HepG2 (cell line): Measurements from ENCODE around the gene MMP23B. TPM values are rescaled to one million over a fixed set of nuclear protein-coding genes. Genes with fewer than 3 reads are reported as not detected.

Source experiments
- ADNP ChIP-seq: sonication (generic); formaldehyde crosslinking; IDR thresholded peaks from 2 replicates; pipeline ENCODE4 v1.4.0; 2020; ENCODE audit warnings: missing genetic modification reagents
- CENPT ChIP-seq: sonication (generic); formaldehyde crosslinking; IDR thresholded peaks from 2 replicates; pipeline ENCODE4 v1.8.0; 2022; ENCODE audit warnings: low read depth, mild to moderate bottlenecking, moderate library complexity, missing genetic modification reagents
- DR1 ChIP-seq: sonication (generic); formaldehyde crosslinking; IDR thresholded peaks from 2 replicates; pipeline ENCODE4 v1.8.0; 2021; ENCODE audit warnings: mild to moderate bottlenecking, missing genetic modification reagents, inconsistent platforms
- HOXD1 ChIP-seq: sonication (generic); formaldehyde crosslinking; IDR thresholded peaks from 2 replicates; pipeline ENCODE4 v1.5.0; 2020; ENCODE audit warnings: missing genetic modification reagents
- POLR2AphosphoS2 ChIP-seq: IDR thresholded peaks from 2 replicates; pipeline ENCODE4 v1.6.1; 2011; ENCODE audit warnings: low read depth, low read length, improper control_type of control experiment
- PTBP1 ChIP-seq: fragments of 200-400 bp; formaldehyde crosslinking; IDR thresholded peaks from 2 replicates; pipeline ENCODE4 v1.6.1; 2018; ENCODE audit warnings: low read length, low read depth; ENCODE audit not compliant: poor library complexity, severe bottlenecking
- RBM22 ChIP-seq: fragments of 200-400 bp; formaldehyde crosslinking; optimal IDR thresholded peaks from 2 replicates; pipeline ENCODE3; 2017; ENCODE audit warnings: mild to moderate bottlenecking, low read length, moderate library complexity
- SRY ChIP-seq: sonication (generic); formaldehyde crosslinking; IDR thresholded peaks from 2 replicates; pipeline ENCODE4 v1.8.0; 2022; ENCODE audit warnings: mild to moderate bottlenecking, missing genetic modification reagents
- TBP ChIP-seq: sonication (generic); formaldehyde crosslinking; IDR thresholded peaks from 2 replicates; pipeline ENCODE4 v1.5.0; 2020; ENCODE audit warnings: missing genetic modification reagents
- ZFYVE20 ChIP-seq: sonication (generic); formaldehyde crosslinking; IDR thresholded peaks from 2 replicates; pipeline ENCODE4 v1.8.0; 2023; ENCODE audit warnings: low read depth, mild to moderate bottlenecking, moderate library complexity, missing genetic modification reagents, borderline replicate concordance
- ZNF460 ChIP-seq: sonication (generic); formaldehyde crosslinking; IDR thresholded peaks from 2 replicates; pipeline ENCODE4 v1.5.1; 2020; ENCODE audit warnings: missing genetic modification reagents, mild to moderate bottlenecking, borderline replicate concordance
- ZNF569 ChIP-seq: sonication (generic); formaldehyde crosslinking; IDR thresholded peaks from 2 replicates; pipeline ENCODE4 v1.5.0; 2020; ENCODE audit warnings: mild to moderate bottlenecking, missing genetic modification reagents, moderate library complexity, borderline replicate concordance
- ZNF598 ChIP-seq: sonication (generic); formaldehyde crosslinking; IDR thresholded peaks from 2 replicates; pipeline ENCODE4 v1.5.1; 2020; ENCODE audit warnings: mild to moderate bottlenecking, missing genetic modification reagents, borderline replicate concordance
- ZNF615 ChIP-seq: sonication (generic); formaldehyde crosslinking; IDR thresholded peaks from 2 replicates; pipeline ENCODE4 v1.5.0; 2020; ENCODE audit warnings: mild to moderate bottlenecking, missing genetic modification reagents, borderline replicate concordance
- ZNF75D ChIP-seq: sonication (generic); formaldehyde crosslinking; IDR thresholded peaks from 2 replicates; pipeline ENCODE4 v1.8.1; 2023; ENCODE audit warnings: missing genetic modification reagents, mild to moderate bottlenecking, borderline replicate concordance
- ZNF788 ChIP-seq: sonication (generic); formaldehyde crosslinking; IDR thresholded peaks from 2 replicates; pipeline ENCODE4 v1.5.0; 2020; ENCODE audit warnings: mild to moderate bottlenecking, missing genetic modification reagents, borderline replicate concordance
- polyA plus RNA-seq, 8 experiments: library from polyadenylated mRNA; depleted of rRNA in 3 of 8; stranded (reverse) in 7 of 8; unstranded in 1 of 8; fragments of >200 nt; fragmentation: Illumina TruSeq in 4 of 8; extraction: Trizol in 4 of 8; gene quantifications; 2 replicates each; pipeline versions ENCODE4 v1.2.1 to v1.2.3, GENCODE V29; 2011 to 2016; ENCODE audit warnings: low read depth in 4 of 8, missing spikeins in 1 of 8, mixed read lengths in 1 of 8; ENCODE audit not compliant: insufficient read depth in 1 of 8
- total RNA-seq, 5 experiments: library from RNA; depleted of rRNA; stranded (reverse); fragments of >200 nt; fragmentation: Illumina TruSeq; extraction: Trizol; gene quantifications; 2 replicates each; pipeline ENCODE4 v1.2.3, GENCODE V29; 2016; ENCODE audit warnings: low read depth in 1 of 5
- TF ChIP-seq, protein P1 (sequence below): IDR thresholded peaks from 2 replicates; pipeline ENCODE4 v1.6.1; 2012; ENCODE audit warnings: low read length, improper control_type of control experiment
- TF ChIP-seq, protein P2 (sequence below): sonication (generic); formaldehyde crosslinking; IDR thresholded peaks from 2 replicates; pipeline ENCODE4 v1.5.1; 2020; ENCODE audit warnings: mild to moderate bottlenecking, missing genetic modification reagents, moderate library complexity
- TF ChIP-seq, protein P3 (sequence below): sonication (generic); formaldehyde crosslinking; IDR thresholded peaks from 2 replicates; pipeline ENCODE4 v1.5.1; 2020; ENCODE audit warnings: mild to moderate bottlenecking, missing genetic modification reagents, moderate library complexity

Gene MMP23B
- total and polyA plus RNA-seq, 2 of the 13 experiments (the other 11 are each of a cell fraction or from before 2014, with no cell fraction given), result 0.61 to 0.75 TPM

DNA sequence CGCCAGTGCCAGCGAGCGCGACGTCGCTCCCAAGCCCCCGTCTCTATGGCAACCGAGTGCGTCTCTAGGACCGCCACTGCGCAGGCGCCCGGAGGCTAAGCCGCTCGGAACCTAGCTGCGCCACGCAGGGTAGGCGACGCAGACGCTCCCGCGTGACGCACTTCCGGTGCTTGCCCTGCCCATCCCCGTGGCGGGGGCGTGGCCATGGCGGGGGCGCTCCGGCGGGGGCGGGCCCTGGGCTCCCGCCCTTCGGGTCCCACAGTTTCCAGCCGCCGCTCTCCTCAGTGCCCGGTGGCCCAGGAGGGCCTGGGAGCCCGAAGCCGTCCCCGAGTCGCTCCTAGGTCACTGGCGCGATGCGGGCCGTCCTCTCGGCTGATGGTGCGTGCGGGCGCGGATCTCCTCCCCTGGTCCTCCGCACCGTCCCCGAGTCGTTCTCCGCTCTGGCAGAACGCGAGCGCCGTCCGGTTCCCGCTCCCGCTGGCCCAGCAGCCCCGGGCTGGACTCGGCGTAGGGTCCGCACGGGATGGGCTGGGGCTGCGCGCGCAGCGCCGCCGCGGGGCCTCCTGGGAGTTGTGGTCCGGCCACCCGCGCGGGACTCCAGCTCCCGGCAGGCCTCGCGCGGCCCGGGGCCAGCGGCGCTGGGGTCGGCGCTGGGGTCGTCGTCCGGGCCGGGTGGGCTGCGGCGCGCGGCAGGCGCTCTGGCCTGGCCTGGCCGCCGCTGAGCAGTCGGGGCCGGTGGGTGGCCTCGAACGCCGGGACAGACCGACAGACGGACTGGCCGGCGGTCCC is 16.5 kb upstream of the MMP23B start, which contains the start of gene MIB2 (continued):
- TF ChIP-seq TBP (CRISPR knock-in tag), result no peak
- 0 out of 2 replicates have a peak, but pooled peaks have one; percentile 72 for TF ChIP-seq ZNF569 (CRISPR knock-in tag)
- TF ChIP-seq, protein P1, sequence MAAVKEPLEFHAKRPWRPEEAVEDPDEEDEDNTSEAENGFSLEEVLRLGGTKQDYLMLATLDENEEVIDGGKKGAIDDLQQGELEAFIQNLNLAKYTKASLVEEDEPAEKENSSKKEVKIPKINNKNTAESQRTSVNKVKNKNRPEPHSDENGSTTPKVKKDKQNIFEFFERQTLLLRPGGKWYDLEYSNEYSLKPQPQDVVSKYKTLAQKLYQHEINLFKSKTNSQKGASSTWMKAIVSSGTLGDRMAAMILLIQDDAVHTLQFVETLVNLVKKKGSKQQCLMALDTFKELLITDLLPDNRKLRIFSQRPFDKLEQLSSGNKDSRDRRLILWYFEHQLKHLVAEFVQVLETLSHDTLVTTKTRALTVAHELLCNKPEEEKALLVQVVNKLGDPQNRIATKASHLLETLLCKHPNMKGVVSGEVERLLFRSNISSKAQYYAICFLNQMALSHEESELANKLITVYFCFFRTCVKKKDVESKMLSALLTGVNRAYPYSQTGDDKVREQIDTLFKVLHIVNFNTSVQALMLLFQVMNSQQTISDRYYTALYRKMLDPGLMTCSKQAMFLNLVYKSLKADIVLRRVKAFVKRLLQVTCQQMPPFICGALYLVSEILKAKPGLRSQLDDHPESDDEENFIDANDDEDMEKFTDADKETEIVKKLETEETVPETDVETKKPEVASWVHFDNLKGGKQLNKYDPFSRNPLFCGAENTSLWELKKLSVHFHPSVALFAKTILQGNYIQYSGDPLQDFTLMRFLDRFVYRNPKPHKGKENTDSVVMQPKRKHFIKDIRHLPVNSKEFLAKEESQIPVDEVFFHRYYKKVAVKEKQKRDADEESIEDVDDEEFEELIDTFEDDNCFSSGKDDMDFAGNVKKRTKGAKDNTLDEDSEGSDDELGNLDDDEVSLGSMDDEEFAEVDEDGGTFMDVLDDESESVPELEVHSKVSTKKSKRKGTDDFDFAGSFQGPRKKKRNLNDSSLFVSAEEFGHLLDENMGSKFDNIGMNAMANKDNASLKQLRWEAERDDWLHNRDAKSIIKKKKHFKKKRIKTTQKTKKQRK, result no peak
- peak; percentile 61; the same call in 1 of the 2 replicates for TF ChIP-seq SRY
- TF ChIP-seq RBM22, result peak; percentile 12
- 0 out of 2 replicates have a peak, but pooled peaks have one; percentile 14 for TF ChIP-seq ZFYVE20 (CRISPR knock-in tag)
- TF ChIP-seq DR1 (CRISPR knock-in tag), result no peak
- TF ChIP-seq ZNF75D (CRISPR knock-in tag), result no peak
- no peak for TF ChIP-seq ADNP (CRISPR knock-in tag)
- TF ChIP-seq PTBP1, result no peak
- TF ChIP-seq ZNF615 (CRISPR knock-in tag), result no peak
- TF ChIP-seq, protein P2, sequence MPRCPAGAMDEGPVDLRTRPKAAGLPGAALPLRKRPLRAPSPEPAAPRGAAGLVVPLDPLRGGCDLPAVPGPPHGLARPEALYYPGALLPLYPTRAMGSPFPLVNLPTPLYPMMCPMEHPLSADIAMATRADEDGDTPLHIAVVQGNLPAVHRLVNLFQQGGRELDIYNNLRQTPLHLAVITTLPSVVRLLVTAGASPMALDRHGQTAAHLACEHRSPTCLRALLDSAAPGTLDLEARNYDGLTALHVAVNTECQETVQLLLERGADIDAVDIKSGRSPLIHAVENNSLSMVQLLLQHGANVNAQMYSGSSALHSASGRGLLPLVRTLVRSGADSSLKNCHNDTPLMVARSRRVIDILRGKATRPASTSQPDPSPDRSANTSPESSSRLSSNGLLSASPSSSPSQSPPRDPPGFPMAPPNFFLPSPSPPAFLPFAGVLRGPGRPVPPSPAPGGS (CRISPR knock-in tag), result 0 out of 2 replicates have a peak, but pooled peaks have one; percentile 73
- TF ChIP-seq, protein P3, sequence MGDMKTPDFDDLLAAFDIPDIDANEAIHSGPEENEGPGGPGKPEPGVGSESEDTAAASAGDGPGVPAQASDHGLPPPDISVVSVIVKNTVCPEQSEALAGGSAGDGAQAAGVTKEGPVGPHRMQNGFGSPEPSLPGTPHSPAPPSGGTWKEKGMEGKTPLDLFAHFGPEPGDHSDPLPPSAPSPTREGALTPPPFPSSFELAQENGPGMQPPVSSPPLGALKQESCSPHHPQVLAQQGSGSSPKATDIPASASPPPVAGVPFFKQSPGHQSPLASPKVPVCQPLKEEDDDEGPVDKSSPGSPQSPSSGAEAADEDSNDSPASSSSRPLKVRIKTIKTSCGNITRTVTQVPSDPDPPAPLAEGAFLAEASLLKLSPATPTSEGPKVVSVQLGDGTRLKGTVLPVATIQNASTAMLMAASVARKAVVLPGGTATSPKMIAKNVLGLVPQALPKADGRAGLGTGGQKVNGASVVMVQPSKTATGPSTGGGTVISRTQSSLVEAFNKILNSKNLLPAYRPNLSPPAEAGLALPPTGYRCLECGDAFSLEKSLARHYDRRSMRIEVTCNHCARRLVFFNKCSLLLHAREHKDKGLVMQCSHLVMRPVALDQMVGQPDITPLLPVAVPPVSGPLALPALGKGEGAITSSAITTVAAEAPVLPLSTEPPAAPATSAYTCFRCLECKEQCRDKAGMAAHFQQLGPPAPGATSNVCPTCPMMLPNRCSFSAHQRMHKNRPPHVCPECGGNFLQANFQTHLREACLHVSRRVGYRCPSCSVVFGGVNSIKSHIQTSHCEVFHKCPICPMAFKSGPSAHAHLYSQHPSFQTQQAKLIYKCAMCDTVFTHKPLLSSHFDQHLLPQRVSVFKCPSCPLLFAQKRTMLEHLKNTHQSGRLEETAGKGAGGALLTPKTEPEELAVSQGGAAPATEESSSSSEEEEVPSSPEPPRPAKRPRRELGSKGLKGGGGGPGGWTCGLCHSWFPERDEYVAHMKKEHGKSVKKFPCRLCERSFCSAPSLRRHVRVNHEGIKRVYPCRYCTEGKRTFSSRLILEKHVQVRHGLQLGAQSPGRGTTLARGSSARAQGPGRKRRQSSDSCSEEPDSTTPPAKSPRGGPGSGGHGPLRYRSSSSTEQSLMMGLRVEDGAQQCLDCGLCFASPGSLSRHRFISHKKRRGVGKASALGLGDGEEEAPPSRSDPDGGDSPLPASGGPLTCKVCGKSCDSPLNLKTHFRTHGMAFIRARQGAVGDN, result peak; percentile 73
- TF ChIP-seq ZNF598, result no peak
- TF ChIP-seq POLR2AphosphoS2, result no peak
- TF ChIP-seq ZNF460, result no peak
- TF ChIP-seq ZNF788 (CRISPR knock-in tag), result peak; percentile 66
- peak; percentile 61; the same call in 1 of the 2 replicates for TF ChIP-seq CENPT (CRISPR knock-in tag)
- TF ChIP-seq HOXD1 (CRISPR knock-in tag), result peak; percentile 76
